Endodermal cell (in vitro differentiated cells): Measurements from ENCODE around the gene TXLNA. TPM values are rescaled to one million over a fixed set of nuclear protein-coding genes. Genes with fewer than 3 reads are reported as not detected.
"Not testable (repeated sequence)": the region's sequence is repeated elsewhere in the genome, so short reads cannot be mapped to it uniquely, and the experiment has no call there.

Source experiments
- DNase-seq: peaks from one replicate; pipeline ENCODE4 v3.0.0-alpha.2; 2017
- H3K27ac ChIP-seq: 2 replicates; pipeline ENCODE4 v1.5.1; 2013; ENCODE audit warnings: mild to moderate bottlenecking, low read depth, low read length, moderate library complexity
- H3K27me3 ChIP-seq: 2 replicates; pipeline ENCODE4 v1.6.1; 2013; ENCODE audit warnings: mild to moderate bottlenecking, low read length, moderate library complexity; ENCODE audit not compliant: insufficient read depth, control insufficient read depth, poor library complexity, severe bottlenecking
- H3K36me3 ChIP-seq: 2 replicates; pipeline ENCODE4 v1.7.0; 2013; ENCODE audit warnings: mild to moderate bottlenecking, low read length, moderate library complexity; ENCODE audit not compliant: control insufficient read depth, insufficient read depth
- H3K4me1 ChIP-seq: one replicate; pipeline ENCODE4 v1.7.0; 2013; ENCODE audit warnings: low read length; ENCODE audit not compliant: control insufficient read depth, insufficient read depth
- H3K4me3 ChIP-seq: 2 replicates; pipeline ENCODE4 v1.5.1; 2013; ENCODE audit warnings: mild to moderate bottlenecking, low read length, moderate library complexity
- H3K9ac ChIP-seq: 2 replicates; pipeline ENCODE4 v1.6.1; 2013; ENCODE audit warnings: mild to moderate bottlenecking, low read length, moderate library complexity; ENCODE audit not compliant: poor library complexity, severe bottlenecking; ENCODE audit errors: extremely low read depth
- H3K9me3 ChIP-seq: 2 replicates; pipeline ENCODE4 v1.6.1; 2013; ENCODE audit warnings: mild to moderate bottlenecking, low read length, moderate library complexity; ENCODE audit not compliant: control insufficient read depth
- H3K27ac Mint-ChIP-seq: 2 replicates; pipeline ENCODE4 v1.8.0; 2020; ENCODE audit warnings: mixed read lengths
- H3K27me3 Mint-ChIP-seq: 2 replicates; pipeline ENCODE4 v1.8.0; 2021; ENCODE audit warnings: mild to moderate bottlenecking, mixed read lengths; ENCODE audit not compliant: insufficient read depth
- H3K36me3 Mint-ChIP-seq: 2 replicates; pipeline ENCODE4 v1.8.0; 2020; ENCODE audit warnings: low read depth, mixed read lengths
- H3K4me1 Mint-ChIP-seq: 2 replicates; pipeline ENCODE4 v1.8.0; 2020; ENCODE audit warnings: mixed read lengths
- H3K4me3 Mint-ChIP-seq: 2 replicates; pipeline ENCODE4 v1.8.0; 2020; ENCODE audit warnings: mild to moderate bottlenecking, moderate library complexity, mixed read lengths
- H3K9me3 Mint-ChIP-seq: 2 replicates; pipeline ENCODE4 v1.8.0; 2020; ENCODE audit warnings: mild to moderate bottlenecking, mixed read lengths
- CTCF ChIP-seq: fragments of 200-600 bp; sonication (generic); conservative IDR thresholded peaks from 2 replicates; pipeline ENCODE4 v1.5.0; 2021; ENCODE audit warnings: antibody characterized with exemption, mild to moderate bottlenecking
- WGBS, 2 experiments: methylation state at CpG; one replicate each; pipeline versions ENCODE4 v1.1.5 to v1.1.7; 2013; ENCODE audit warnings: missing lambda C conversion rate in 2 of 2, mixed read lengths in 1 of 2; ENCODE audit not compliant: insufficient coverage in 1 of 2, insufficient read length in 1 of 2; 5-methylcytosine and 5-hydroxymethylcytosine counted together
- total RNA-seq, 2 donors: library from RNA; stranded (reverse); fragmentation: NEBNext Ultra II Directional in 1 of 2; extraction: Animal tissue kit (Norgen Biotek cat#: 25700) in 1 of 2; gene quantifications; 2 replicates in 1 of 2; 3 replicates in 1 of 2; pipeline ENCODE4 v1.2.1, GENCODE V29; 2021

The TXLNA gene
- total RNA-seq, 2 donors from 2014 or later = 38.3 to 39.4 TPM

- H3K4me1 Mint-ChIP-seq = peaks cover 1% of the 10 kb centered on the region
- no peak for TF ChIP-seq CTCF
- Histone ChIP-seq H3K4me1 (peaks cover under 1% of the 10 kb centered on the region), H3K27me3 (no peaks in the 10 kb centered on the region), H3K27ac (no peak overlapping the region), H3K9me3 (no peaks in the 10 kb centered on the region), H3K9ac (no peak overlapping the region), H3K36me3 (peaks cover 81% of the 10 kb centered on the region), H3K4me3 (no peak overlapping the region)
- no peaks in the 10 kb centered on the region for H3K9me3 Mint-ChIP-seq
- DNase-seq = no peak
- H3K27ac Mint-ChIP-seq = no peak overlapping the region
- peaks cover 77% of the 10 kb centered on the region for H3K36me3 Mint-ChIP-seq
- WGBS, 2 experiments = 90 to 92% methylated on average over 1 to 3 of the region's 3 CpGs
- no peak overlapping the region for H3K4me3 Mint-ChIP-seq
- H3K27me3 Mint-ChIP-seq = no peaks in the 10 kb centered on the region
Observed at GRCh38 chr1:32159189-32159588, 20.3 kb upstream of the TXLNA start.

DNA sequence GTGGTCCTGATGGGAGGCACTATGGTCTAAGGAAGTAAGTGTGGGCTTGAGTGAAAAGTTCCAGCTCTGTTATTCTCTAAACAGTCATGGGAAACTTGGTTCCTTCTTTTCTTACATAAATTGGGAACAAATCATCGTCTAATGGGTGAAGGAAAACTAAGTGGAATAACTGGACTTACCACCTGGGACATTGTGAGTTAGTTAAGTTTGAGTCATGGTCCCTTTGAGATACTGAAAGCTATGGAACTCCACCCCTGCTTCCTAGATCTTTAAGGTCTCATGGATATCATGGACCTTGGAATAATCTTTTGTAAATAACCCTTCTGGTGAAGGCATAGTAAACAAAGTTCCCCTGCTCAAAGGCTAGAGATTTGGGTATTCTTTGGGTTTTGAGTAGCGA, 16.1 kb upstream of the TXLNA start:
- Mint-ChIP-seq H3K27me3 (no peaks in the 10 kb centered on the region), H3K4me3 (no peak overlapping the region), H3K4me1 (no peaks in the 10 kb centered on the region), H3K9me3 (no peaks in the 10 kb centered on the region), H3K27ac (no peak overlapping the region), H3K36me3 (peaks cover 69% of the 10 kb centered on the region)
- H3K4me1 ChIP-seq = no peaks in the 10 kb centered on the region
- WGBS, 2 experiments = 96% methylated on average over 2 of the region's 2 CpGs; no CpG with 5 or more reads in 1 of the 2 experiments
- no peaks in the 10 kb centered on the region for H3K27me3 ChIP-seq
- H3K9ac ChIP-seq = no peak overlapping the region
- peaks cover 75% of the 10 kb centered on the region for H3K36me3 ChIP-seq
- no peak for DNase-seq
- no peak overlapping the region for H3K27ac ChIP-seq
- H3K9me3 ChIP-seq = no peaks in the 10 kb centered on the region
- H3K4me3 ChIP-seq = no peak overlapping the region
- no peak for TF ChIP-seq CTCF

DNA sequence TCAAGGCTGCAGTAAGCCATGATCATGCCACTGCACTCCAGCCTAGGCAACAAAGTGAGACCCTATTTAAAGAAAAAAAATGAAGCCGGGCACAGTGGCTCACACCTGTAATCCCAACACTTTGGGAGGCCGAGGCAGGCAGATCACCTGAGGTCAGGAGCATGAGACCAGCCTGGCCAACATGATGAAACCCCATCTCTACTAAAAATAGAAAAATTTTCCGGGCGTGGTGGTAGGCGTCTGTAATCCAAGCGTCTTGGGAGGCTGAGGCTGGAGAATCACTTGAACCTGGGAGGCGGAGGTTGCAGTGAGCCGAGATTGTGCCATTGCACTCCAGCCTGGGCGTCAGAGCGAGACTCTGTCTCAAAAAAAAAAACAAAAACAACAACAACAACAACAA, 13.8 kb upstream of the TXLNA start:
- peaks cover 66% of the 10 kb centered on the region for H3K36me3 Mint-ChIP-seq
- H3K4me1 ChIP-seq, H3K4me3 Mint-ChIP-seq, H3K9me3 ChIP-seq, H3K27me3 ChIP-seq, DNase-seq, H3K9ac ChIP-seq, H3K4me1 Mint-ChIP-seq, H3K27me3 Mint-ChIP-seq, H3K4me3 ChIP-seq, H3K27ac Mint-ChIP-seq, H3K9me3 Mint-ChIP-seq, H3K27ac ChIP-seq: not testable (repeated sequence)
- peaks cover 72% of the 10 kb centered on the region for H3K36me3 ChIP-seq
- WGBS, 2 experiments = 94 to 98% methylated on average over 10 of the region's 10 CpGs

DNA sequence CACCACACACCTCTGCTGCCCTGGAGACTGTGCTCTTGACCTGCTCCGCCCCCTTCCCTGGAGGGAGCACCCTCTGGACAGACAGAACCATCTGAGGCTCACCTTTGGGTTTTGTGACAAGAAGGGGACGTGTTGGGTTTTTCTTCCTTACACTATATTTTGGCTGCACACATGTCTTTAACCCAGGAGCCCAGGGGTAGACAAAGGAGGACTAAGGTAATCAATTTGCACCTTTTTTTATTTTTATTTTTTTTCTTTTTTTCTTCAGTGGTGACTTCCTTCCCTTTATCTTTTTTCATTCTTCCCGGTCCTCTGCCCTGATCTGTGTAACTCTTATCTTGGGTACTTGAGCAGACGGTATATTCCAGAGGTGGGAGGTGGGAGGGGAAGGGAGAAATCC, 8.5 kb upstream of the TXLNA start:
- no peak for DNase-seq
- H3K36me3 Mint-ChIP-seq = peaks cover 63% of the 10 kb centered on the region
- Histone ChIP-seq H3K9me3 (no peaks in the 10 kb centered on the region), H3K27me3 (no peaks in the 10 kb centered on the region), H3K27ac (no peak overlapping the region), H3K36me3 (peaks cover 86% of the 10 kb centered on the region), H3K4me1 (no peaks in the 10 kb centered on the region), H3K9ac (no peak overlapping the region), H3K4me3 (no peak overlapping the region)
- TF ChIP-seq CTCF = no peak
- peaks cover 3% of the 10 kb centered on the region for H3K4me1 Mint-ChIP-seq
- no peak overlapping the region for H3K4me3 Mint-ChIP-seq
- H3K27ac Mint-ChIP-seq = no peak overlapping the region
- no peaks in the 10 kb centered on the region for H3K27me3 Mint-ChIP-seq
- no peaks in the 10 kb centered on the region for H3K9me3 Mint-ChIP-seq
- 91 to 100% methylated on average over 1 to 4 of the region's 4 CpGs for WGBS, 2 experiments
